NCI-H2171 treated with DMSO at 0.1 percent for 48 hours (cell line): ENCODE data around the gene BMP8B.

Experiments used
- DNase-seq: peaks from one replicate; lab custom pipeline; 2025; lab: John Stamatoyannopoulos, UW

BMP8B gene

DNA sequence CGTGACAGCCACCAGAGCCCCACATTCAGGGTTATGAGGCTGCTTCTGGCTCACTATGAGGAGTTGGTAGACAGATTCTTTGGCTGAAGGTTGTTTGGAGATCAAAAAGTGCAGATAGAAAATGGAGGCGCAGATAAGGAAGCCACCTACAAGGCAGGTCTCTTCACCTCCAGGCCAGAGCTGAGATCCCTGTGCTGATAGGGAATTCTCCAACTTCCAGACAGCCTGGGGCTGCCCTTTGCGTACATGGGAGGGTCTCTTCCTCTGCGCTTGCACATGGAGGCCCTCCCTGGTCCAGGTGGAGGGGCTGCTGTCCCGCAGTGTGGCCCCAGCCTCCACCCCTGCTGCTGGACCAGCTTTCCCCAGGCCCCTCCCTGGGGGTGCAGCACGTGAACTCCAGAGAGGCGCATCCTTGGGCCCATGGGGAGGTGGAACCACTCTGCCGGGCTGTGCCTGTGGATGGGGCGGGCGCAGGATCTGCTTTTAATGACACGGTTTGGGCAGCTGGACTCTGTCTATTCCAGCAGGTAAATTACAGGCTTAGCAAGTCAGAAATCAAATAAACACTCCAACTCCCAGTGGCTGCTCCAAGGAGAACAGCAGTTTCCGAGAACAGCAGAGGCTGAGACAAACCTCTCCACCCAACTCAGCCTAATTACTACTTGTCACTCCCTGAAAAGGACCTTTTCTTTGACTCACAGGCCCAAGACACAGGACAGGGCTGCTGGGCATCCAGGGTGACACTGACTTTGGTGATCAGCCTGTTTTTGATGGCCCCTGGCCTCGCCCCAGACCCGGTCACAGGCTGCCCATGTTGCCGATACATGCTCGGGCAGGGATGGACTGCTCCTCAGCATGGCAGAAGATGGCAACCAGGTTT lies 29.9 kb downstream of the BMP8B start:
- no peak for DNase-seq

DNA sequence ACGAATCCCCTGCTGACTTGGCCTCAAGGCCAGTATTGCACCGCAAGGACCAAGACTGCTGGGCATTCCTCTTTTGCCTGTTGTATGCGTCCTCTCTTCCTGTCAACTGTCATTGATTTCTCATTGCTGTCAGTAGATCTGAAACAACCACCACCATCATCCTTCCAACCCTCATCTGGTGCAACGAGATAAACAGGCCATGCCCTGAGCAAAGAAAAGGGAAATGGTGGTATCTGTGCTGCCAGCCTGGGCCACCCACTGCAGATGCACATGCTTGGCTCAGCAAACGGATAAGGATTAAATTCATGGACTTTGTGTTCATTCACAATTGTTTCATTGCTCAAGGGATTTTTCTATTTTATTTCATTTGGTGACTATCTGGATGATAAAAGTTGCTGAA lies 31.2 kb downstream of the BMP8B start:
- no peak for DNase-seq

- no peak for DNase-seq
Measured at GRCh38 chr1:39755965-39756659, 32.6 kb downstream of the BMP8B start.

- peak; percentile 25 for DNase-seq
Measured at GRCh38 chr1:39754906-39755504, 33.7 kb downstream of the BMP8B start.

DNA sequence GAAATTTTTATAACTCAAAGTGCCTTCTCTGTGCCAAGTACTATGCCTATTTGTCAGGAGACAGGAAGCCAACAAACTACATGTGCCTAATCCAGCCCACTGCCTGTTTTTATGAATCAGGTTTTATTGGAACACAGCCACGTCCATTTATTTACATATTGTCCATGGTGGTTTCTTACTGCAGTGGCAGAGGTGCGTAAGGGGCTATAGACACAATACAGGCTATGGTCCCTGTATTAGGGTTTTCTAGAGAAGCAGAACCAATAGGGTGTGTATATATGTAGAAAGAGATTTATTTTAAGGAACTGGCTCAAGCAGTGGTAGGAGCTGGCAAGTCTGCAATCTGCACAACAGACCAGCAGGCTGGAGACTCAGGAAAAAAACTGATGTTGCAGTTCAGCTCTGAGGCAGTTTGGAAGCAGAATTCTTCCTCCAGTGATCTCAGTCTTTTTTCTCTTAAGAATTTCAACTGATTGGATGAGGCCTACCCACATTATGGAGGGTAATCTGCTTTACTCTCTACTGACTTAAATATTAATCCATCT lies 34.6 kb downstream of the BMP8B start:
- DNase-seq: no peak

DNA sequence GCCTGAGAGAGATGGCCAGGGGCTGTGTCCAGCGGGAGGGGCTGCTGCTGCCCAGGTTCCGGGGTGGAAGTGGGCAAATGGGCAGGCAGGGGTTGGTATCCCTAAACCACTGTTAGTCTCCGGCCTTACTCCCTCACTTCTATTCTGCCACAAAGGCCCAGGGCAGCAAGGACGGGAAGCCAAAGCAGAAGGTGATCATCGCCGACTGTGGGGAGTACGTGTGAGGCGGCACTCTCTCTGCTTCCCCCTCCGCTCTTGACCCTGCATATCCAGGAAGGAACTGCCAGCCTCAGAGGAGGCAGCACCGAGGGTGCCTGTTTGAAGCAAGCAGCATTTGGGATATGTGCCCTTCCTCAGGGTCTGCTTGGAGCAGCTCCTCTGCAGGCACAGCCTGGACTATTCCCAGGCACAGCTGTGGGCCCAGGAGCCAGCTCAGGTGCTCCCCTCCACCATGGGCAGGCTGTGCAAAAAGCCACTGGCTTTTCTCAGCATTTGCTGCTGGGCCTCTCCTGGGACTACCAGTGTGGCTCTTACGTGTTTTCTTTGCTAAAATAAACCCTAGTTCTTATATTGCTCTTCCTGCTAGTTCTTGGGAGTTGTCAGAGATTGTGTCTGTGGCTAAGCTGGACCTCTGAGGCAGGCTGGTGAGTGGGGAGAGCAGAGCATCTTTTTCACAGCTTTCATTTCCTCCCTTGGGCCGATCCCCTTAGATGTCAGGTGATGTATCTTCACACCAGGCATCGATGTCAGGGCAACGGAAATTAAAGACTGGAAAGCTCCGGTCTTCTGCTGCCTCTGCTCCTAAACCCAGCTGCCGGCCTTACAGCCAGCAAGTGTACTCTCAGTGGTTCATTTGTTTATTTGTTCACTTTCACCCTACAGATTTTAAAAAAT lies 35.3 kb downstream of the BMP8B start:
- DNase-seq: no peak

DNA sequence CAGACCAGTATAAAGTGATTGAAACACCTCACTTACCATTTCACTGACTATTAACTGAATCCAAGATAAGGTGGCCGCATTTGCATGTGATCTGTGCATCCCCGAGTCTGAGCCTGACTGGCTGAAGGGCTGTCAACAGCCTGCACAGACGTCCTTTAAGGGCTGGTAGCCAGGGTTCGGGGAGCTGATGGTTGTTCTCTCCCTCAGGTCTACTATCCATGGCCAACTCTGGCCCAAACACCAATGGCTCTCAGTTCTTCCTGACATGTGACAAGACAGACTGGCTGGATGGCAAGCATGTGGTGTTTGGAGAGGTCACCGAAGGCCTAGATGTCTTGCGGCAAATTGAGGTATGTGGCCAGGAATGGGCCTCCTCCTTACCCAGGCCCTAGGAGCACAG lies 36.0 kb downstream of the BMP8B start:
- no peak for DNase-seq

DNA sequence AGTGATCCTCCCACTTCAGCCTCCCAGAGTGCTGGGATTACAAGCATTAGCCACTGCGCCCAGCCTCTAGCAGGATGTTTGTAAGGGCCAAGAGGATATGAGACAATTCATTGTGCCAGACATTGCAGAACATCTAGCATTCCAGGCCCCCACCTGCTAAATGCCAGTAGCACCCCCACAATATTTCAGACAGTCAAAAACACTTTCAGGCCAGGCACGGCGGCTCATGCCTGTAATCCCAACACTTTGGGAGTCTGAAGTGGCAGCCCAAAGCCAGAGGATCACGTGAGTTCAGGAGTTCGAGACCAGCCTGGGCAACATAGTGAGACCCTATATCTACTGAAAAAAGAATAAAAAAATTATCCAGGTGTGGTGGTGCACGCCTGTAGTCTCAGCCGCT lies 37.1 kb downstream of the BMP8B start:
- DNase-seq: no peak

DNA sequence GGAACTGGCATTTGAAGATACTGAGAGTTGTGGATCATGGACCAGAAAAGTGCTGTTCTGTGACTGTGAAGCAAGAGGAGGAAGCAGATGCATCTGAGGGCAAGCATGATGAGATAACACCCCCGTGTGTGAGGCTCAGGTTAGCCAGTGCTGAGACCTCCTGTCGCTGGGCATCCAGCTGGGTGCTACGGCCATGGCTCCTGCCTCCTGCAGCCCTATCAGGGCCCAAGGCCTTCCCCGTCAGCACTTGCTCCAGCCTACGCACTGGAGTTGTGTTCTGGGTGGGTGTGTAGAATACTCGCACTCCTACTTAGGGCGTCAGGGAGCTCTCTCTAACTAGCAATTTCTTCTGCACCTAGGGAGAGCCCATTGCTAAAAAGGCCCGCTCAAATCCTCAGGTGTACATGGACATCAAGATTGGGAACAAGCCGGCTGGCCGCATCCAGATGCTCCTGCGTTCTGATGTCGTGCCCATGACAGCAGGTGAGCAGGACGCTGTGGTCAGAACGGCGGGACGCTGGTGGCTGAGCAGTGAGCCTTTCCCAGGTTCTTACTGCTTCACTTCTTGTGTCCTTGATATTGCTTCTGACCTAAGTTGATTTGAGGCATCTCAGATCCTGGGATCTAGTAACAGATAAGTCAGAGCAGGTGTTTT lies 43.5 kb downstream of the BMP8B start:
- no peak for DNase-seq

DNA sequence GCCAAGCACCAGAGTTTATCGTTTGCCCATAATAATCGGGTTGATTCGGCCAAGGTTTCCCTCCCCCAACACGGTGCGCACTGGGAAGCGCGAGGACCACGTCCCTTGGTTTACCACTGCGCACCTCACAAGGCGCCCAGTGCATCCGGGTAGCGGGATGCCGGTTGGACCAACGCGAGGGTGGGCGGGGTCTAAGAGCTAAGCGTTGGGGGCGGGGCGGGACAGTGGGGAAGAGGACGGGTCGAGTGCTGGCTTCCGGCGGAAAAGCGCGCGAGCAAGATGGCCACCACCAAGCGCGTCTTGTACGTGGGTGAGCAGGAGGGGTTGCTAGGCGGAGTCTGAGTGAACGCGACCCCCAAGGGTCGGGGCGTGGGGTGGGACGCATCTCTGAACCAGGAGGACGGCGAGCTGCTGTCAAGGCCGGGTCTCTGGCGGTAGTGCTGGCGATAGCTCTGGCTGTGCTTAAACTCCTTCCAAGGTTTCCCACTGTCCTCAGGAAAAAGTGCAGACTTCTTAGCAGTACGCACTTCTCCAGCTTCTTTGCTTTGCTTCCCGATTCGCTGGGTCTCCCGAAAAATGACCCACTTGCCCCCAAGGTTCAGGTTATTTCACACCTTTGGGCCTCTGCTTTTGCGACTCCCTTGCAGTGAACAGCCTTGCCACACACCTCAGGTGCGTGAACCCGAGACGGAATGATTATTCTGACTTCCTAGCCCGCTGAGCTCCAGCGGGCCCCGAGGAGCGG lies 49.9 kb downstream of the BMP8B start, which contains the start of gene PPIE:
TSS of gene PPIE (plus strand) at position 261 of the 745 bp plus-strand sequence. CDS start at position 280, 19 bp downstream.
- peak; percentile 86 for DNase-seq

- DNase-seq: no peak
Measured at GRCh38 chr1:39737546-39738169, 51.0 kb downstream of the BMP8B start.

- DNase-seq: no peak
Measured at GRCh38 chr1:39735731-39736130, 52.9 kb downstream of the BMP8B start.

- no peak for DNase-seq
Measured at GRCh38 chr1:39733161-39733560, 55.5 kb downstream of the BMP8B start.

- no peak for DNase-seq
Measured at GRCh38 chr1:39732730-39733129, 55.9 kb downstream of the BMP8B start.

DNA sequence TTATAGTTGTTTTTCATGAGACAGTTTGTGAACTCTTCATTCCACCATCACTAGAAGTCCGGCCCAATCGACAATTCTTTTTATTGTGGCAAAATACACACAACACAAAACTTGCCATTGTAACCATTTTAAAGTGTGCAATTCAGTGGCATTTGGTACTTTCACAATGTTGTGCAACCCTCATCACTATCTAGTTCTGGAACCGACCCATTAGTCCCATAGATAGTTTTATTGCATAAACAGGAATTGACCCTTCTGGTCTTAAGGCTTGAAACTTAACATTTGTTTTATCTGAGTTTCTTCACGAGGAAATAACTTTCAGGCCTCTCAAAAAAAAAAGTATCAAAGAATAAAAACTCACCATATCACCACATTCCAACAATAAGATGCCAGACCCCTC lies 58.8 kb downstream of the BMP8B start:
- DNase-seq: no peak

DNA sequence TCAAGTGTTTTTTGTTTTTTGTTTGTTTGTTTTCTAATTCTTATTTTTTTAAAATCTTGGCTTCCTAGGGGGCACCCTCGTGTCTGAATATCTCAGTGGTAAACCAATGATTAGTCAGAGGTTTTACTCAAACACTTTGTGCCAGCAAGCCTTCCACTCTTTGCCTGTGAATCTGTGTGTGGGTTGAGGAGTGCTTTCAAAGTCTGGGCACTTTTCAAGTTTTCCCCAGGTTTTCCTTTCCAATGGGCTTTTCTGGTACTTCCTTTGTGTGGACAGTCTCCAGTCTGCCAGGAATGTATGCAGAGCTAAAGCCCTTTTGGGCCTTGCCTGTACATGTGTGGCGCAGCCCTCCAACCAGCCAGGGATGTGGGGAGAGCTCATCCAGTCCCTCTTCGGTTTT lies 59.6 kb downstream of the BMP8B start:
- DNase-seq: no peak

GRCh38 chr1:39727932-39728317 lies 60.7 kb downstream of the BMP8B start:
- DNase-seq: peak; percentile 6

DNA sequence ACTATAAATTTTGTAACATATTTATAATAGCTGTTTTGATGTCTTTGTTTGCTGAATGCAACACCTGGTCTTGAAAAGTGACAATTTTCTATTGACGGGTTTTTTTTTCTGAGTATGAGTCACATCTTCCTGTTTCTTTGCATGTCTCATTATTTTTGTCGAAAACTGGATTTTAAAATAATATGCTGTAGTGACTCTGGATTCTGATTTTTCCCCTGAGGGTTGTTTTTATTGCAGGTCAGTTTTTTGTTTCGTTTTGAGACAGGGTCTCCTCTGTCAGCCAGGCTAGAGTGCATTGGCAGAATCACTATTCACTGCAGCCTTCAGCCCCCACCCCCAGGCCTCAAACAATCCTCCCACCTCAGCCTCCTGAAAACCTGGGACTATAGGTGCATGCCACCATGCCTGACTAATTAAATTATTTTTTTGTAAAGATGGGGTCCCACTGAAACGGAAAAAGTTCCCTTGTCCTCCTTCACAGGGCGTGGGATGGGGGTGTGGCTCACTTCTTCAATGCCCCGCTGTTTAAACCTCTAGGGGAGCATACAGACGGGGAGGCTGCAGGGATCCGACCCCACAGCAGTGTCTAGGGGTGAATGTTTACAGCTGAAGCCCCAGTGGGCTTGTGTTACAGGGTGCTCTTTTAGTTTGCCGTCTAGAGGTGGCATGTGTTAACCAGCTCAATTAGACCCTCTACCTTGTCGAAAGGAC lies 61.3 kb downstream of the BMP8B start:
- DNase-seq: no peak

DNA sequence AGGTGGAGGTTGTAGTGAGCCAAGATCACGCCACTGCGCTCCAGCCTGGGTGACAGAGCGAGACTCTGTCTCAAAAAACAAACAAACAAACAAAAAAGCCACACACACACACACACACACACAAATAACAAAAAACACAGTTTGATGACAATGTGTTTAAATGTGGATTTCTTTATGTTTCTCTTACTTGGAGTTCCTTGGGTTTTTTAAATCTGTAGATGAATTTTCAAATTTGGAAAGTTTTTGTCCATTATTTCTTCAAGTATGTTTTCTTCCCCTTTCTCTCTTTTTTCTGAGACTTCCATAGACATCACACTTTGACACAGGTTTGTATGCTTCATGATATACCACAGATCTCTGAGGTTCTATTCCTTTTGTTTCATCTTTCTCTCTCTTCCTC lies 62.1 kb downstream of the BMP8B start:
- no peak for DNase-seq
